ENCODE measurements around the gene RECQL5. TPM values are rescaled to one million over a fixed set of nuclear protein-coding genes. Genes with fewer than 3 reads are reported as not detected.

RECQL5 gene
- polyA plus RNA-seq, 1 of the 3 experiments (the other 2 are of a cell fraction), result 25.3 TPM

DNA sequence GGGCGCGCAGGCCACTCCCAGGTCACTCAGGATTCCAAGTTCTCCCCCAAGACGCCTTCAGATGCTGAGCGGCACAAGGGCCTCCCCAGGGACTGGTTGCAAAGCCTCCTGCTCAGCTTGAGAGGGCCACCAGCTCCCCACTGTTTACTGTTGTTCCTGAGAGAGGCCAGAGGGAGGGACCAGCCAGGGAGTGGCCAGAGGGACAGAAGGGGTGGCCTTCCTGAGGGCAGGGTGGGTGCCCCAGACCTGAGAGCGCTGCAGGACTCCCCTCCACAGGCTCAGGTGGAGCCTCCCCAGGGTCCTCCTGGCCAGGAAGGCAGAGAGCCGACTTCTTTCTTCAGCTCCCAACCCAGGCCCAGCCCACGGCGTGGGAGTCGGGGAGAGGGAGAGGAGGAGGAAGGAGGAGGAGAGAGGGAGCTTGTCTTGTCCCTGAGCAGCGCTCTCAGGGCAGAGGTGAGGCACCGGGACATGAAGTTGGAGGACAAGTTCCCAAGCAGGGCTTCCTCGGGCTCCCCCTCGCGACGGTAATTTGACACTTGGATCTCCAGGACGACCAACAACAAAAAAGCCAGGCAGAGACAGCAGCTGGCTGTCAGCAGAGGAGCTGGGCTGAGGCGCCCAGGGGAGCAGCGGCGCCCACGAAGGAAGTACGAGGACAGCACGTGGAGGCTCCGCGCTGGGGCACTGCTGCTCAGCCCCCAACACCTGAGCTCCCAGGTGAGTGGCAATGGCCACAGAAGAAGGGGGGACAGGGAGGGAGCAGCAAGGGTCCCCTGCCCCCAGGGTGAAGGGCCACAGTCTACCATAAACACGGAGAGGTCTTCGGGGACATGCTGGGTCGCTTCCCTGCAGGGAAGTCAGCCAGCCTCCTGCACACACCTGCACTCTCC, 33.2 kb downstream of the RECQL5 start (continued):
- TF ChIP-seq, protein P1, sequence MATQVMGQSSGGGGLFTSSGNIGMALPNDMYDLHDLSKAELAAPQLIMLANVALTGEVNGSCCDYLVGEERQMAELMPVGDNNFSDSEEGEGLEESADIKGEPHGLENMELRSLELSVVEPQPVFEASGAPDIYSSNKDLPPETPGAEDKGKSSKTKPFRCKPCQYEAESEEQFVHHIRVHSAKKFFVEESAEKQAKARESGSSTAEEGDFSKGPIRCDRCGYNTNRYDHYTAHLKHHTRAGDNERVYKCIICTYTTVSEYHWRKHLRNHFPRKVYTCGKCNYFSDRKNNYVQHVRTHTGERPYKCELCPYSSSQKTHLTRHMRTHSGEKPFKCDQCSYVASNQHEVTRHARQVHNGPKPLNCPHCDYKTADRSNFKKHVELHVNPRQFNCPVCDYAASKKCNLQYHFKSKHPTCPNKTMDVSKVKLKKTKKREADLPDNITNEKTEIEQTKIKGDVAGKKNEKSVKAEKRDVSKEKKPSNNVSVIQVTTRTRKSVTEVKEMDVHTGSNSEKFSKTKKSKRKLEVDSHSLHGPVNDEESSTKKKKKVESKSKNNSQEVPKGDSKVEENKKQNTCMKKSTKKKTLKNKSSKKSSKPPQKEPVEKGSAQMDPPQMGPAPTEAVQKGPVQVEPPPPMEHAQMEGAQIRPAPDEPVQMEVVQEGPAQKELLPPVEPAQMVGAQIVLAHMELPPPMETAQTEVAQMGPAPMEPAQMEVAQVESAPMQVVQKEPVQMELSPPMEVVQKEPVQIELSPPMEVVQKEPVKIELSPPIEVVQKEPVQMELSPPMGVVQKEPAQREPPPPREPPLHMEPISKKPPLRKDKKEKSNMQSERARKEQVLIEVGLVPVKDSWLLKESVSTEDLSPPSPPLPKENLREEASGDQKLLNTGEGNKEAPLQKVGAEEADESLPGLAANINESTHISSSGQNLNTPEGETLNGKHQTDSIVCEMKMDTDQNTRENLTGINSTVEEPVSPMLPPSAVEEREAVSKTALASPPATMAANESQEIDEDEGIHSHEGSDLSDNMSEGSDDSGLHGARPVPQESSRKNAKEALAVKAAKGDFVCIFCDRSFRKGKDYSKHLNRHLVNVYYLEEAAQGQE (IDR thresholded peaks at IDR 0.05; ENCODE audit: low read depth, low read length), result no peak
- TF ChIP-seq SMC3 (IDR thresholded peaks at IDR 0.05; ENCODE audit: low read depth, low read length) (peak; percentile 38; the same call in 1 of the 2 replicates), SIN3A (IDR thresholded peaks at IDR 0.05; ENCODE audit: borderline replicate concordance, low read depth, low read length) (peak; percentile 99), FOSL2 (IDR thresholded peaks at IDR 0.05; ENCODE audit: borderline replicate concordance, low read depth) (no peak), EP300 (IDR thresholded peaks at IDR 0.05; ENCODE audit: borderline replicate concordance in 1 of 2, low read depth in 1 of 2, low read length in 1 of 2) (no peak), FOXM1 (IDR thresholded peaks at IDR 0.05; ENCODE audit: low read depth) (no peak), MXI1 (IDR thresholded peaks at IDR 0.05; ENCODE audit: low read depth, low read length) (peak; percentile 77)
- TF ChIP-seq, protein P2, sequence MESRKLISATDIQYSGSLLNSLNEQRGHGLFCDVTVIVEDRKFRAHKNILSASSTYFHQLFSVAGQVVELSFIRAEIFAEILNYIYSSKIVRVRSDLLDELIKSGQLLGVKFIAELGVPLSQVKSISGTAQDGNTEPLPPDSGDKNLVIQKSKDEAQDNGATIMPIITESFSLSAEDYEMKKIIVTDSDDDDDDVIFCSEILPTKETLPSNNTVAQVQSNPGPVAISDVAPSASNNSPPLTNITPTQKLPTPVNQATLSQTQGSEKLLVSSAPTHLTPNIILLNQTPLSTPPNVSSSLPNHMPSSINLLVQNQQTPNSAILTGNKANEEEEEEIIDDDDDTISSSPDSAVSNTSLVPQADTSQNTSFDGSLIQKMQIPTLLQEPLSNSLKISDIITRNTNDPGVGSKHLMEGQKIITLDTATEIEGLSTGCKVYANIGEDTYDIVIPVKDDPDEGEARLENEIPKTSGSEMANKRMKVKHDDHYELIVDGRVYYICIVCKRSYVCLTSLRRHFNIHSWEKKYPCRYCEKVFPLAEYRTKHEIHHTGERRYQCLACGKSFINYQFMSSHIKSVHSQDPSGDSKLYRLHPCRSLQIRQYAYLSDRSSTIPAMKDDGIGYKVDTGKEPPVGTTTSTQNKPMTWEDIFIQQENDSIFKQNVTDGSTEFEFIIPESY (IDR thresholded peaks at IDR 0.05; ENCODE audit: borderline replicate concordance, low read depth), result no peak

DNA sequence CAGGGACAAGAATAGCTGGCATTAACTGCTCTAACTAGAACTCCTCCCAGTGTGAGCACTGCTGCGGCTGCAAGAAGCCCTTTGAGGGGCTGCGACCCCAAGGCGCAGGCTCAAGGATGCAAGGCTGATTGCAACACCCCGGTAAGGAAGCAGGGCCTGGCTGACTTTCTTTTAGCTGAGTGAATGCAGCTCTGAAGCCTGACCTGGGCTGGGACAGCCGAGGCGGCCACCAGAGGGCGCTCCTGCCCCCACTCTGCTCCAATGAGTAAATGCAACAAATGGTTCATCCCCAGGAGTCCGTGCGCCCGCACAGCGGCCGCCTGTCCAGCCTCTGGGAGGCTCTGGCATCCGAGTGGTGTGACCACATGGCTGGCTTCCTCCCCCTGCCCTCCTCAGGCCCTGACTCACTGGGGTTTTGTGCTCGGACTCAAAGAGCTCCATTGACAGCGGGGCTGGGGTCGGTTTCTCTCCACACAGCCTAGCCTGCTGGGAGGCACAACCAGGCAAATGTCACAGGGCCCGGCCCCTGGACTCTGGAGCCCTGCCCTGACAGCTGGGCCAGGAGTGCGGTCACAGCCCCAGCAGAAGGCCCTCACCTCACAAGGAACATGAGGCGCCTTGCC, 34.0 kb downstream of the RECQL5 start, which contains the start of gene SMIM5:
Gene SMIM5, plus strand, starts transcription at position 572 of the 623 bp plus-strand sequence. CDS start 6,768 bp downstream, outside the sequence.
- H3K79me2 ChIP-seq (ENCODE audit: insufficient read depth), result no peaks in the 10 kb centered on the region
- H3F3A ChIP-seq (replicated peaks; ENCODE audit: insufficient read depth), result peaks cover 3% of the 10 kb centered on the region
- H3K4me2 ChIP-seq, result peak within 1 kb of the TSS; percentile 47; the same call in 1 of the 2 replicates
- peaks cover 18% of the 10 kb centered on the region for H4K20me1 ChIP-seq (ENCODE audit: insufficient read depth)
- DNase-seq, result peak; percentile 98
- H3K9me2 ChIP-seq, result no peaks in the 10 kb centered on the region
- peak within 1 kb of the TSS in 1 of 2 experiments; percentile 59; a peak in 3 of 4 replicates for H3K27ac ChIP-seq (ENCODE audit: low read depth in 2 of 2, low read length in 1 of 2)
- no peak within 1 kb of the TSS; a peak in 1 of 4 replicates for H3K4me3 ChIP-seq (ENCODE audit: low read depth in 2 of 2, low read length in 1 of 2)
- no peaks in the 10 kb centered on the region for H3K27me3 ChIP-seq (ENCODE audit: insufficient read depth)
- peaks cover 0 to 47% of the 10 kb centered on the region in 2 experiments for H3K36me3 ChIP-seq (replicated peaks in 1 of 2; ENCODE audit: control insufficient read depth in 1 of 2, insufficient read depth in 2 of 2, low read length in 1 of 2)
- no peak within 1 kb of the TSS for H2AFZ ChIP-seq (ENCODE audit: low read depth)
- 13% methylated on average over 15 of the region's 19 CpGs for WGBS (ENCODE audit: low lambda C conversion rate)
- POLR2A ChIA-PET, result interaction anchor here (0.8 to 1.2 kb wide), 3 partner anchors 115 to 177 kb away, joined by 3 to 9 read pairs (median 3); partner anchors contain the start of gene TMEM94
- H3K9me3 ChIP-seq, result no peaks in the 10 kb centered on the region
- H3K4me1 ChIP-seq (ENCODE audit: control insufficient read depth in 1 of 2, insufficient read depth in 2 of 2, low read depth in 1 of 2, low read length in 1 of 2), result peaks cover 12 to 15% of the 10 kb centered on the region in 2 experiments; a peak in 3 of 4 replicates
- H3K9ac ChIP-seq, result no peak within 1 kb of the TSS
- CTCF ChIA-PET, result interaction anchor here (0.6 to 37.9 kb wide), 79 partner anchors 6 to 398 kb away, joined by 3 to 1370 read pairs (median 6); partner anchors contain the start of genes GALK1, MRPS7, MYO15B and RECQL5
- no peak for TF ChIP-seq YY1 (IDR thresholded peaks at IDR 0.05; ENCODE audit: low read depth)
- no peak for TF ChIP-seq GABPA (IDR thresholded peaks at IDR 0.05; ENCODE audit: low read depth)
- TF ChIP-seq CHD2 (IDR thresholded peaks at IDR 0.05; ENCODE audit: low read length, partially characterized antibody), result no peak
- TF ChIP-seq JUND (IDR thresholded peaks at IDR 0.05), result no peak
- TF ChIP-seq, protein P3, sequence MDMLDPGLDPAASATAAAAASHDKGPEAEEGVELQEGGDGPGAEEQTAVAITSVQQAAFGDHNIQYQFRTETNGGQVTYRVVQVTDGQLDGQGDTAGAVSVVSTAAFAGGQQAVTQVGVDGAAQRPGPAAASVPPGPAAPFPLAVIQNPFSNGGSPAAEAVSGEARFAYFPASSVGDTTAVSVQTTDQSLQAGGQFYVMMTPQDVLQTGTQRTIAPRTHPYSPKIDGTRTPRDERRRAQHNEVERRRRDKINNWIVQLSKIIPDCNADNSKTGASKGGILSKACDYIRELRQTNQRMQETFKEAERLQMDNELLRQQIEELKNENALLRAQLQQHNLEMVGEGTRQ (IDR thresholded peaks at IDR 0.05; ENCODE audit: borderline replicate concordance, low read depth, low read length), result no peak
- TF ChIP-seq FOSL2 (IDR thresholded peaks at IDR 0.05; ENCODE audit: borderline replicate concordance, low read depth), result no peak
- TF ChIP-seq FOXM1 (IDR thresholded peaks at IDR 0.05; ENCODE audit: low read depth), result no peak
- TF ChIP-seq TAF1 (IDR thresholded peaks at IDR 0.05; ENCODE audit: borderline replicate concordance, low read depth, low read length), result no peak
- no peak for TF ChIP-seq RXRA (IDR thresholded peaks at IDR 0.05; ENCODE audit: borderline replicate concordance, low read depth)
- TF ChIP-seq, protein P4, sequence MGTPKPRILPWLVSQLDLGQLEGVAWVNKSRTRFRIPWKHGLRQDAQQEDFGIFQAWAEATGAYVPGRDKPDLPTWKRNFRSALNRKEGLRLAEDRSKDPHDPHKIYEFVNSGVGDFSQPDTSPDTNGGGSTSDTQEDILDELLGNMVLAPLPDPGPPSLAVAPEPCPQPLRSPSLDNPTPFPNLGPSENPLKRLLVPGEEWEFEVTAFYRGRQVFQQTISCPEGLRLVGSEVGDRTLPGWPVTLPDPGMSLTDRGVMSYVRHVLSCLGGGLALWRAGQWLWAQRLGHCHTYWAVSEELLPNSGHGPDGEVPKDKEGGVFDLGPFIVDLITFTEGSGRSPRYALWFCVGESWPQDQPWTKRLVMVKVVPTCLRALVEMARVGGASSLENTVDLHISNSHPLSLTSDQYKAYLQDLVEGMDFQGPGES (IDR thresholded peaks at IDR 0.05; ENCODE audit: low read depth, low read length), result no peak
- TF ChIP-seq, protein P5, sequence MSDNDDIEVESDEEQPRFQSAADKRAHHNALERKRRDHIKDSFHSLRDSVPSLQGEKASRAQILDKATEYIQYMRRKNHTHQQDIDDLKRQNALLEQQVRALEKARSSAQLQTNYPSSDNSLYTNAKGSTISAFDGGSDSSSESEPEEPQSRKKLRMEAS (IDR thresholded peaks at IDR 0.05; ENCODE audit: low read depth), result peak; percentile 63; the same call in 1 of the 2 replicates
- TF ChIP-seq MXI1 (IDR thresholded peaks at IDR 0.05; ENCODE audit: low read depth, low read length), result peak; percentile 87
- TF ChIP-seq, protein P6, sequence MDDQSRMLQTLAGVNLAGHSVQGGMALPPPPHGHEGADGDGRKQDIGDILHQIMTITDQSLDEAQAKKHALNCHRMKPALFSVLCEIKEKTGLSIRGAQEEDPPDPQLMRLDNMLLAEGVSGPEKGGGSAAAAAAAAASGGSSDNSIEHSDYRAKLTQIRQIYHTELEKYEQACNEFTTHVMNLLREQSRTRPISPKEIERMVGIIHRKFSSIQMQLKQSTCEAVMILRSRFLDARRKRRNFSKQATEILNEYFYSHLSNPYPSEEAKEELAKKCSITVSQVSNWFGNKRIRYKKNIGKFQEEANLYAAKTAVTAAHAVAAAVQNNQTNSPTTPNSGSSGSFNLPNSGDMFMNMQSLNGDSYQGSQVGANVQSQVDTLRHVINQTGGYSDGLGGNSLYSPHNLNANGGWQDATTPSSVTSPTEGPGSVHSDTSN (IDR thresholded peaks at IDR 0.05), result no peak
